ENCODE measurements around the gene PARN. TPM values are rescaled to one million over a fixed set of nuclear protein-coding genes. Genes with fewer than 3 reads are reported as not detected.

Gene PARN
- total RNA-seq, 1 experiment from 2014 or later = 30.7 TPM

GRCh38 chr16:14629612-14629918 lies 495 bp downstream of the PARN start:
- ChIA-PET POLR2A (no interaction called here), CTCF (no interaction called here)
- BruUV-seq (replicated peaks) = no TSS peak
- Histone ChIP-seq H3K4me3 (ENCODE audit: low read depth, low read length) (peak overlapping the region; percentile 76), H3K27me3 (replicated peaks; ENCODE audit: control insufficient read depth, insufficient read depth, low read length) (no peaks in the 10 kb centered on the region; the same call in 1 of the 2 replicates), H3K36me3 (ENCODE audit: control insufficient read depth, insufficient read depth, low read length) (no peaks in the 10 kb centered on the region; the same call in 1 of the 2 replicates), H3K4me1 (peaks cover 11% of the 10 kb centered on the region), H3K9me3 (no peaks in the 10 kb centered on the region)
- Mint-ChIP-seq H3K4me1 (ENCODE audit: low read depth, unreplicated experiment) (peaks cover 7% of the 10 kb centered on the region), H3K36me3 (ENCODE audit: insufficient read depth, unreplicated experiment) (peaks cover 39% of the 10 kb centered on the region), H3K9me3 (ENCODE audit: unreplicated experiment) (no peaks in the 10 kb centered on the region), H3K27me3 (ENCODE audit: insufficient read depth, unreplicated experiment) (no peaks in the 10 kb centered on the region), H3K27ac (ENCODE audit: unreplicated experiment) (peak overlapping the region; percentile 94), H3K4me3 (ENCODE audit: unreplicated experiment) (peak overlapping the region; percentile 97)
- TF ChIP-seq CTCF (IDR thresholded peaks at IDR 0.05; ENCODE audit: insufficient read depth in 1 of 2, low read depth in 1 of 2, low read length in 1 of 2, severe bottlenecking in 1 of 2, unreplicated experiment in 1 of 2) = no peak
- intact Hi-C loops (cut with micrococcal nuclease; ENCODE audit: unreplicated experiment) = no loop called here
- DNase-seq = no peak

- intact Hi-C loops (cut with micrococcal nuclease; ENCODE audit: unreplicated experiment) = no loop called here
- Mint-ChIP-seq H3K27me3 (ENCODE audit: insufficient read depth, unreplicated experiment) (no peaks in the 10 kb centered on the region), H3K4me3 (ENCODE audit: unreplicated experiment) (peak overlapping the region; percentile 97), H3K36me3 (ENCODE audit: insufficient read depth, unreplicated experiment) (peaks cover 36% of the 10 kb centered on the region), H3K4me1 (ENCODE audit: low read depth, unreplicated experiment) (peaks cover 7% of the 10 kb centered on the region), H3K27ac (ENCODE audit: unreplicated experiment) (peak overlapping the region; percentile 94), H3K9me3 (ENCODE audit: unreplicated experiment) (no peaks in the 10 kb centered on the region)
- peaks cover 5% of the 10 kb centered on the region for H3K4me1 ChIP-seq
- BruUV-seq (replicated peaks) = TSS peak; percentile 11
- ChIA-PET CTCF (no interaction called here), POLR2A (no interaction called here)
- no peaks in the 10 kb centered on the region for H3K36me3 ChIP-seq (ENCODE audit: control insufficient read depth, insufficient read depth, low read length)
- DNase-seq = peak in 1 of 2 experiments; percentile 4
- H3K27me3 ChIP-seq (replicated peaks; ENCODE audit: control insufficient read depth, insufficient read depth, low read length) = no peaks in the 10 kb centered on the region; the same call in 1 of the 2 replicates
- no peak for TF ChIP-seq CTCF (IDR thresholded peaks at IDR 0.05; ENCODE audit: insufficient read depth in 1 of 2, low read depth in 1 of 2, low read length in 1 of 2, severe bottlenecking in 1 of 2, unreplicated experiment in 1 of 2)
- peak overlapping the region; percentile 76 for H3K4me3 ChIP-seq (ENCODE audit: low read depth, low read length)
- H3K9me3 ChIP-seq = no peaks in the 10 kb centered on the region
These were observed 1.1 kb downstream of the PARN start for GRCh38 chr16:14628806-14629611.

- ChIA-PET CTCF (no interaction called here), POLR2A (no interaction called here)
- no peak for TF ChIP-seq CTCF (IDR thresholded peaks at IDR 0.05; ENCODE audit: insufficient read depth in 1 of 2, low read depth in 1 of 2, low read length in 1 of 2, severe bottlenecking in 1 of 2, unreplicated experiment in 1 of 2)
- no peaks in the 10 kb centered on the region for H3K9me3 Mint-ChIP-seq (ENCODE audit: unreplicated experiment)
- intact Hi-C loops (cut with micrococcal nuclease; ENCODE audit: unreplicated experiment) = no loop called here
- H3K27ac Mint-ChIP-seq (ENCODE audit: unreplicated experiment) = no peak overlapping the region
- H3K27me3 Mint-ChIP-seq (ENCODE audit: insufficient read depth, unreplicated experiment) = no peaks in the 10 kb centered on the region
- DNase-seq = no peak
- Histone ChIP-seq H3K9me3 (no peaks in the 10 kb centered on the region), H3K4me3 (ENCODE audit: low read depth, low read length) (no peak overlapping the region), H3K36me3 (ENCODE audit: control insufficient read depth, insufficient read depth, low read length) (no peaks in the 10 kb centered on the region; the same call in 1 of the 2 replicates), H3K27me3 (replicated peaks; ENCODE audit: control insufficient read depth, insufficient read depth, low read length) (no peaks in the 10 kb centered on the region; the same call in 1 of the 2 replicates), H3K4me1 (peaks cover 5% of the 10 kb centered on the region; the same call in 1 of the 2 replicates)
- H3K4me3 Mint-ChIP-seq (ENCODE audit: unreplicated experiment) = no peak overlapping the region
- H3K36me3 Mint-ChIP-seq (ENCODE audit: insufficient read depth, unreplicated experiment) = peaks cover 45% of the 10 kb centered on the region
- peaks cover 7% of the 10 kb centered on the region for H3K4me1 Mint-ChIP-seq (ENCODE audit: low read depth, unreplicated experiment)
- no TSS peak for BruUV-seq (replicated peaks)
These were observed 3.0 kb downstream of the PARN start for GRCh38 chr16:14627078-14627477.

Data from Caco-2 (cell line).